ENCODE measurements around the gene KRT82. TPM values are rescaled to one million over a fixed set of nuclear protein-coding genes. Genes with fewer than 3 reads are reported as not detected.

KRT82 gene
- total RNA-seq, 2 donors from 2014 or later, result not detected

GRCh38 chr12:52359621-52360061 is 46.5 kb downstream of the KRT82 start:
- Mint-ChIP-seq H3K27me3 (peaks cover 4% of the 10 kb centered on the region), H3K27ac (peak overlapping the region; percentile 13), H3K36me3 (ENCODE audit: low read depth) (no peaks in the 10 kb centered on the region), H3K4me3 (no peak overlapping the region), H3K4me1 (no peaks in the 10 kb centered on the region), H3K9me3 (no peaks in the 10 kb centered on the region)
- no peak for ATAC-seq (replicated peaks)

- ATAC-seq (replicated peaks), result peak; percentile 65
- Mint-ChIP-seq H3K27ac (peak overlapping the region; percentile 22), H3K36me3 (ENCODE audit: low read depth) (no peaks in the 10 kb centered on the region), H3K27me3 (peaks cover 4% of the 10 kb centered on the region), H3K4me3 (no peak overlapping the region), H3K9me3 (no peaks in the 10 kb centered on the region), H3K4me1 (no peaks in the 10 kb centered on the region)
Observed at GRCh38 chr12:52358575-52359350, 47.4 kb downstream of the KRT82 start.

- Mint-ChIP-seq H3K4me3 (no peak overlapping the region), H3K36me3 (ENCODE audit: low read depth) (no peaks in the 10 kb centered on the region), H3K27ac (peak overlapping the region; percentile 12), H3K4me1 (peaks cover under 1% of the 10 kb centered on the region), H3K9me3 (no peaks in the 10 kb centered on the region), H3K27me3 (peaks cover 4% of the 10 kb centered on the region)
- no peak for ATAC-seq (replicated peaks)
Observed at GRCh38 chr12:52356762-52357580, 49.2 kb downstream of the KRT82 start.

GRCh38 chr12:52356031-52356761 is 49.9 kb downstream of the KRT82 start:
- H3K9me3 Mint-ChIP-seq, result no peaks in the 10 kb centered on the region
- no peak overlapping the region for H3K27ac Mint-ChIP-seq
- no peak overlapping the region for H3K4me3 Mint-ChIP-seq
- peaks cover 4% of the 10 kb centered on the region for H3K27me3 Mint-ChIP-seq
- ATAC-seq (replicated peaks), result no peak
- H3K4me1 Mint-ChIP-seq, result peaks cover 6% of the 10 kb centered on the region
- no peaks in the 10 kb centered on the region for H3K36me3 Mint-ChIP-seq (ENCODE audit: low read depth)

GRCh38 chr12:52355176-52355575 is 51.0 kb downstream of the KRT82 start:
- Mint-ChIP-seq H3K9me3 (no peaks in the 10 kb centered on the region), H3K27me3 (peaks cover 4% of the 10 kb centered on the region), H3K4me1 (peaks cover 6% of the 10 kb centered on the region), H3K4me3 (no peak overlapping the region), H3K27ac (no peak overlapping the region), H3K36me3 (ENCODE audit: low read depth) (no peaks in the 10 kb centered on the region)
- ATAC-seq (replicated peaks), result no peak

- peaks cover 5% of the 10 kb centered on the region for H3K27me3 Mint-ChIP-seq
- H3K36me3 Mint-ChIP-seq (ENCODE audit: low read depth), result no peaks in the 10 kb centered on the region
- ATAC-seq (replicated peaks), result no peak
- H3K4me1 Mint-ChIP-seq, result peaks cover 6% of the 10 kb centered on the region
- no peaks in the 10 kb centered on the region for H3K9me3 Mint-ChIP-seq
- H3K27ac Mint-ChIP-seq, result no peak overlapping the region
- H3K4me3 Mint-ChIP-seq, result no peak overlapping the region
Observed at GRCh38 chr12:52354200-52354599, 51.9 kb downstream of the KRT82 start.

- H3K27ac Mint-ChIP-seq, result no peak overlapping the region
- H3K4me1 Mint-ChIP-seq, result peaks cover 6% of the 10 kb centered on the region
- no peak for ATAC-seq (replicated peaks)
- no peaks in the 10 kb centered on the region for H3K9me3 Mint-ChIP-seq
- H3K27me3 Mint-ChIP-seq, result peaks cover 6% of the 10 kb centered on the region
- no peak overlapping the region for H3K4me3 Mint-ChIP-seq
- no peaks in the 10 kb centered on the region for H3K36me3 Mint-ChIP-seq (ENCODE audit: low read depth)
Observed at GRCh38 chr12:52353766-52354165, 52.4 kb downstream of the KRT82 start.

GRCh38 chr12:52352951-52353350 is 53.2 kb downstream of the KRT82 start:
- no peak for ATAC-seq (replicated peaks)
- no peak overlapping the region for H3K27ac Mint-ChIP-seq
- peaks cover 6% of the 10 kb centered on the region for H3K4me1 Mint-ChIP-seq
- no peaks in the 10 kb centered on the region for H3K9me3 Mint-ChIP-seq
- H3K4me3 Mint-ChIP-seq, result no peak overlapping the region
- peaks cover 8% of the 10 kb centered on the region for H3K27me3 Mint-ChIP-seq
- H3K36me3 Mint-ChIP-seq (ENCODE audit: low read depth), result no peaks in the 10 kb centered on the region

- peak; percentile 79 for ATAC-seq (replicated peaks)
- Mint-ChIP-seq H3K4me1 (peaks cover 6% of the 10 kb centered on the region), H3K27me3 (peaks cover 7% of the 10 kb centered on the region), H3K27ac (peak overlapping the region; percentile 15), H3K4me3 (peak overlapping the region; percentile 3), H3K9me3 (no peaks in the 10 kb centered on the region), H3K36me3 (ENCODE audit: low read depth) (no peaks in the 10 kb centered on the region)
Observed at GRCh38 chr12:52351196-52352059, 54.7 kb downstream of the KRT82 start.

GRCh38 chr12:52350786-52351185 is 55.3 kb downstream of the KRT82 start:
- peaks cover 7% of the 10 kb centered on the region for H3K27me3 Mint-ChIP-seq

GRCh38 chr12:52350021-52350620 is 56.0 kb downstream of the KRT82 start:
- Mint-ChIP-seq H3K4me1 (peaks cover 6% of the 10 kb centered on the region), H3K4me3 (no peak overlapping the region), H3K9me3 (no peaks in the 10 kb centered on the region), H3K27ac (no peak overlapping the region), H3K27me3 (peaks cover 7% of the 10 kb centered on the region), H3K36me3 (ENCODE audit: low read depth) (no peaks in the 10 kb centered on the region)
- ATAC-seq (replicated peaks), result no peak

More at GRCh38 chr12:52350786-52351185, 55.3 kb downstream of the KRT82 start:
- ATAC-seq (replicated peaks), result no peak
- Mint-ChIP-seq H3K4me3 (no peak overlapping the region), H3K9me3 (no peaks in the 10 kb centered on the region), H3K4me1 (peaks cover 6% of the 10 kb centered on the region), H3K36me3 (ENCODE audit: low read depth) (no peaks in the 10 kb centered on the region), H3K27ac (no peak overlapping the region)

- Mint-ChIP-seq H3K4me1 (peaks cover 6% of the 10 kb centered on the region), H3K36me3 (ENCODE audit: low read depth) (no peaks in the 10 kb centered on the region), H3K27ac (no peak overlapping the region), H3K27me3 (peaks cover 7% of the 10 kb centered on the region), H3K4me3 (no peak overlapping the region), H3K9me3 (no peaks in the 10 kb centered on the region)
- no peak for ATAC-seq (replicated peaks)
Observed at GRCh38 chr12:52349196-52349595, 56.9 kb downstream of the KRT82 start.
